Keratinocyte (primary cell): ENCODE measurements around the gene RFX7. TPM values are rescaled to one million over a fixed set of nuclear protein-coding genes. Genes with fewer than 3 reads are reported as not detected.

ENCODE experiments used
- DNase-seq: peaks from one replicate; pipeline ENCODE4 v3.0.0-alpha.2; 2011; ENCODE audit warnings: low read depth, missing footprints, low spot score
- FAIRE-seq: peaks from 2 replicates; lab custom pipeline; 2011; peaks lifted over from hg19 to GRCh38; lab: Jason Lieb, UNC
- H2AFZ ChIP-seq: 2 replicates; pipeline ENCODE4 v1.6.0; 2012; ENCODE audit warnings: low read length, control low read depth, inconsistent platforms; ENCODE audit not compliant: control insufficient read depth
- H3K27ac ChIP-seq: 2 replicates; pipeline ENCODE4 v1.5.1; 2011; ENCODE audit warnings: low read length; ENCODE audit not compliant: control insufficient read depth, insufficient read depth
- H3K27me3 ChIP-seq: 3 replicates; pipeline ENCODE4 v1.6.0; 2011; ENCODE audit warnings: low read length; ENCODE audit not compliant: control insufficient read depth, insufficient read depth; ENCODE audit errors: extremely low read depth
- H3K36me3 ChIP-seq, 2 experiments: 2 replicates in 1 of 2; 3 replicates in 1 of 2; pipeline ENCODE4 v1.5.1; 2011; ENCODE audit warnings: low read length in 2 of 2, mild to moderate bottlenecking in 1 of 2; ENCODE audit not compliant: control insufficient read depth in 2 of 2, insufficient read depth in 2 of 2; ENCODE audit errors: extremely low read depth in 1 of 2
- H3K4me1 ChIP-seq: 3 replicates; pipeline ENCODE4 v1.5.1; 2011; ENCODE audit warnings: low read length; ENCODE audit not compliant: control insufficient read depth, insufficient read depth; ENCODE audit errors: extremely low read depth
- H3K4me2 ChIP-seq: 3 replicates; pipeline ENCODE4 v1.6.0; 2011; ENCODE audit warnings: low read depth, low read length; ENCODE audit not compliant: control insufficient read depth, insufficient read depth; ENCODE audit errors: extremely low read depth
- H3K4me3 ChIP-seq, 3 experiments: fragments of 200-600 bp in 1 of 3; sonication (generic) in 1 of 3; 2 replicates in 2 of 3; 3 replicates in 1 of 3; pipeline ENCODE4 v1.5.1; 2011 to 2016; ENCODE audit warnings: low read length in 3 of 3, mild to moderate bottlenecking in 3 of 3, control low read depth in 2 of 3, inconsistent platforms in 1 of 3, low read depth in 1 of 3, mixed read lengths in 1 of 3, mixed run types in 1 of 3, moderate library complexity in 1 of 3; ENCODE audit not compliant: control insufficient read depth in 2 of 3, insufficient read depth in 2 of 3; ENCODE audit errors: extremely low read depth in 1 of 3
- H3K79me2 ChIP-seq: 2 replicates; pipeline ENCODE4 v1.6.0; 2012; ENCODE audit warnings: low read length; ENCODE audit not compliant: control insufficient read depth, insufficient read depth
- H3K9ac ChIP-seq: 3 replicates; pipeline ENCODE4 v1.6.0; 2011; ENCODE audit warnings: low read length; ENCODE audit not compliant: control insufficient read depth, insufficient read depth; ENCODE audit errors: extremely low read depth
- H3K9me1 ChIP-seq: 3 replicates; pipeline ENCODE4 v1.6.0; 2011; ENCODE audit warnings: low read length; ENCODE audit not compliant: control insufficient read depth, insufficient read depth; ENCODE audit errors: extremely low read depth
- H3K9me3 ChIP-seq: 2 replicates; pipeline ENCODE4 v1.5.1; 2012; ENCODE audit warnings: low read depth, low read length; ENCODE audit not compliant: control insufficient read depth
- H4K20me1 ChIP-seq: 3 replicates; pipeline ENCODE4 v1.6.0; 2011; ENCODE audit warnings: low read length; ENCODE audit not compliant: control insufficient read depth, insufficient read depth; ENCODE audit errors: extremely low read depth
- CTCF ChIP-seq, 3 experiments: IDR thresholded peaks in 1 of 3; conservative IDR thresholded peaks in 1 of 3; optimal IDR thresholded peaks in 1 of 3; 2 replicates in 2 of 3; 3 replicates in 1 of 3; pipeline versions ENCODE3 to v1.5.1; 2011; ENCODE audit warnings: low read length in 3 of 3, mild to moderate bottlenecking in 3 of 3, moderate library complexity in 2 of 3, control low read depth in 1 of 3, inconsistent platforms in 1 of 3; ENCODE audit not compliant: insufficient read depth in 2 of 3; ENCODE audit errors: extremely low read depth in 1 of 3
- EZH2 ChIP-seq: IDR thresholded peaks from one replicate; pipeline ENCODE4 v1.6.1; 2012; ENCODE audit warnings: inconsistent platforms, mild to moderate bottlenecking, low read length, moderate library complexity
- dilution Hi-C: fragments of 300-500 bp; cut with MboI; formaldehyde crosslinking; loops from one replicate; pipeline ENCODE4 v1.7.0; 2020; ENCODE audit warnings: low sequenced_read_pairs; ENCODE audit not compliant: extremely low pct_ligation_motif_present
- polyA plus RNA-seq, 5 experiments: library from polyadenylated mRNA; depleted of rRNA in 3 of 5; stranded (reverse) in 3 of 5; stranded (forward) in 1 of 5; unstranded in 1 of 5; fragments of >200 nt; gene quantifications; 1 replicate in 1 of 5; 2 replicates in 3 of 5; 3 replicates in 1 of 5; pipeline versions ENCODE4 v1.2.1 to v1.2.3, GENCODE V29; 2011 to 2012; ENCODE audit warnings: missing spikeins in 2 of 5, low read depth in 1 of 5, low replicate concordance in 1 of 5

Gene RFX7
- polyA plus RNA-seq, 1 donor (not counting 4 experiments of a cell fraction or from before 2014, with no cell fraction given), result 16.3 TPM

DNA sequence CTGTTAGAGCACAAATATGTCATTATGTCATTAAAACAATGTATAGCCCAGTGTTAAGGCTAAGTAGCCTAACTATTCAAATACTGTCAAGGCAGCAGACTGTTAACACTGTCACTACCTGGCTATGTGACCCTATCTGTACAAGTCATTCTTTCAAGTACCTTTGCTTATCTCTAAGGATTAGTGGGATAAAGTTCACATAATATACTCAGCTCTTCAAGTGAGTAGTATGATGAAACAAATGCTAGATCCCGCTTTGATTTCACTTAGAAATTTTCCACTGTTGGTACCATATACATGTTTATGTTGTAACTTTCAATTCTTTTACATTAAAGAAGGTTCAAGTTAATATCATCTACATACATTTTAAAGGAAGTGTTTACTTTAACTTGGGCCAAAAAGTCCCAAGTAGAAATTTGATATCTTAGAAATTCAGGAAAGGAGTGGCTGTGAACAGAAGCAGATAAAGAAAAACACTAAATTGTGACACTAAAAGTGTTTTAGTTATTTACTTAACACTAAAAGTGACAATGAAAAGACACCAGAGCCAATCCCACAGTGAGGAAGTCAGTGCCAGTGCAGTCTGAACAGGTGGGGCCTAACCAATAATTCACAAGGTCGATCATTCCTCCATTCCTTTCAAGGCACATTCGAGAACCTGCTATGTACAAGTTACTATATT is 4.8 kb upstream of the RFX7 start:
- H3K9ac ChIP-seq, result no peak overlapping the region
- peaks cover 7% of the 10 kb centered on the region for H3K79me2 ChIP-seq
- peaks cover 16% of the 10 kb centered on the region for H3K4me1 ChIP-seq
- H3K27ac ChIP-seq, result no peak overlapping the region
- no peaks in the 10 kb centered on the region for H3K27me3 ChIP-seq
- no peak overlapping the region for H3K4me3 ChIP-seq
- no peaks in the 10 kb centered on the region for H3K36me3 ChIP-seq
- H3K4me2 ChIP-seq, result no peak overlapping the region
- no peaks in the 10 kb centered on the region for H4K20me1 ChIP-seq
- no peak overlapping the region for H2AFZ ChIP-seq
- FAIRE-seq (no peak), DNase-seq (no peak)
- TF ChIP-seq CTCF (optimal IDR thresholded peaks at IDR 0.05 in 1 of 3, IDR thresholded peaks at IDR 0.05 in 1 of 3, conservative IDR thresholded peaks at IDR 0.05 in 1 of 3; ENCODE audit: extremely low read depth in 1 of 3, insufficient read depth in 2 of 3, low read length in 3 of 3) (no peak), EZH2 (no peak)
- no peaks in the 10 kb centered on the region for H3K9me1 ChIP-seq
- dilution Hi-C loops, result no loop called here
- H3K9me3 ChIP-seq, result no peaks in the 10 kb centered on the region

DNA sequence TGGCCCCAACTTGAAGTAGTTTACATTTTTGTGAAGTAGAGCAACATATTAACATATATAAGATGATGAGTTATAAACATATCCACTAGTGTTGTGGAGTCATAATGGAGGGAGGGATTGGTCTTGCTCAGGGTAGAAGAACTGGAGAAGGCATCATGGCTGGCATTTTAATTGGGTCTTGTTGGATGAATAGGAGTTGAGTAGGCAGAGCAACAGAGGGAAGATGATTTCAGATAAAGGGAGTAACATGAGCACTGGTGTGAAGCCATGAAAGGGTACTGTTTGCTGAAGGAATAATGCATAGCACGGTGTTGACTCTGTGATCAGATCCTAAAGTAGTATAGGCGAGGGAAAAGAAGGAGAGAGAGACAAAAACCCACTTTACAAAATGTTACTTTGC is 3.6 kb upstream of the RFX7 start:
- DNase-seq (no peak), FAIRE-seq (no peak)
- no peak overlapping the region for H3K9ac ChIP-seq
- H3K4me1 ChIP-seq, result peaks cover 16% of the 10 kb centered on the region
- H3K9me3 ChIP-seq, result no peaks in the 10 kb centered on the region
- H3K36me3 ChIP-seq, result no peaks in the 10 kb centered on the region
- TF ChIP-seq CTCF (optimal IDR thresholded peaks at IDR 0.05 in 1 of 3, IDR thresholded peaks at IDR 0.05 in 1 of 3, conservative IDR thresholded peaks at IDR 0.05 in 1 of 3; ENCODE audit: extremely low read depth in 1 of 3, insufficient read depth in 2 of 3, low read length in 3 of 3) (no peak), EZH2 (no peak)
- H4K20me1 ChIP-seq, result no peaks in the 10 kb centered on the region
- H3K79me2 ChIP-seq, result peaks cover 18% of the 10 kb centered on the region
- H3K4me3 ChIP-seq, result no peak overlapping the region
- no peaks in the 10 kb centered on the region for H3K27me3 ChIP-seq
- no peak overlapping the region for H2AFZ ChIP-seq
- H3K27ac ChIP-seq, result no peak overlapping the region
- dilution Hi-C loops, result no loop called here
- H3K4me2 ChIP-seq, result no peak overlapping the region
- no peaks in the 10 kb centered on the region for H3K9me1 ChIP-seq
